ENCODE measurements around the gene SBNO2.

Gene SBNO2

DNA sequence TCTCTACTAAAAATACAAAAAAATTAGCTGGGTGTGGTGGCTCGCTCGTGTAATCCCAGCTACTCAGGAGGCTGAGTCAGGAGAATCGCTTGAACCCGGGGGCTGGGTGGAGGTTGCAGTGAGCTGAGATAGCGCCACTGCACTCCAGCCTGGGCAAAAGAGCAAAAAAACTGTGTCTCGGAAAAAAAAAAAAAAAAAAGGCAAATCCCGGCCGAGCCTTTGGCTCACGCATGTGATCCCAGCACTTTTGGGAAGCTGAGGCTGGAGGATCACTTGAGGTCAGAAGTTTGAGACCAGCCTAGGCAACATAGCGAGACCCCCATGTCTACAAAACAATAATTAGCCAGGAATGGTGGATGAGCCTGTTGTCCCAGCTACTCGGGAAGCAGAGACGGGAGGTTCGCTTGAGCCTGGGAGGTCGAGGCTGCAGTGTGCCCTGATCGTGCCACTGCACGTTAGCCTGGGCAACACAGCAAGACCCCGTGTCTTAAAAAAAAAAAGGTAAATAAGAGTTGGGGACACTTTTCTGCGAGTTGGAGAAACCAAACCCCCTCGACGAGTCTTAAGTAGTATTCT is 70.8 kb downstream of the SBNO2 start:
- H3K4me3 ChIP-seq (ENCODE audit: control insufficient read depth, low read depth, low read length): peak overlapping the region; percentile 16
- peak; percentile 66 for DNase-seq (ENCODE audit: low read depth)
- TF ChIP-seq, protein P1, sequence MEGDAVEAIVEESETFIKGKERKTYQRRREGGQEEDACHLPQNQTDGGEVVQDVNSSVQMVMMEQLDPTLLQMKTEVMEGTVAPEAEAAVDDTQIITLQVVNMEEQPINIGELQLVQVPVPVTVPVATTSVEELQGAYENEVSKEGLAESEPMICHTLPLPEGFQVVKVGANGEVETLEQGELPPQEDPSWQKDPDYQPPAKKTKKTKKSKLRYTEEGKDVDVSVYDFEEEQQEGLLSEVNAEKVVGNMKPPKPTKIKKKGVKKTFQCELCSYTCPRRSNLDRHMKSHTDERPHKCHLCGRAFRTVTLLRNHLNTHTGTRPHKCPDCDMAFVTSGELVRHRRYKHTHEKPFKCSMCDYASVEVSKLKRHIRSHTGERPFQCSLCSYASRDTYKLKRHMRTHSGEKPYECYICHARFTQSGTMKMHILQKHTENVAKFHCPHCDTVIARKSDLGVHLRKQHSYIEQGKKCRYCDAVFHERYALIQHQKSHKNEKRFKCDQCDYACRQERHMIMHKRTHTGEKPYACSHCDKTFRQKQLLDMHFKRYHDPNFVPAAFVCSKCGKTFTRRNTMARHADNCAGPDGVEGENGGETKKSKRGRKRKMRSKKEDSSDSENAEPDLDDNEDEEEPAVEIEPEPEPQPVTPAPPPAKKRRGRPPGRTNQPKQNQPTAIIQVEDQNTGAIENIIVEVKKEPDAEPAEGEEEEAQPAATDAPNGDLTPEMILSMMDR (conservative IDR thresholded peaks at IDR 0.05; ENCODE audit: control insufficient read depth, insufficient read depth, low read depth, low read length): no peak

DNA sequence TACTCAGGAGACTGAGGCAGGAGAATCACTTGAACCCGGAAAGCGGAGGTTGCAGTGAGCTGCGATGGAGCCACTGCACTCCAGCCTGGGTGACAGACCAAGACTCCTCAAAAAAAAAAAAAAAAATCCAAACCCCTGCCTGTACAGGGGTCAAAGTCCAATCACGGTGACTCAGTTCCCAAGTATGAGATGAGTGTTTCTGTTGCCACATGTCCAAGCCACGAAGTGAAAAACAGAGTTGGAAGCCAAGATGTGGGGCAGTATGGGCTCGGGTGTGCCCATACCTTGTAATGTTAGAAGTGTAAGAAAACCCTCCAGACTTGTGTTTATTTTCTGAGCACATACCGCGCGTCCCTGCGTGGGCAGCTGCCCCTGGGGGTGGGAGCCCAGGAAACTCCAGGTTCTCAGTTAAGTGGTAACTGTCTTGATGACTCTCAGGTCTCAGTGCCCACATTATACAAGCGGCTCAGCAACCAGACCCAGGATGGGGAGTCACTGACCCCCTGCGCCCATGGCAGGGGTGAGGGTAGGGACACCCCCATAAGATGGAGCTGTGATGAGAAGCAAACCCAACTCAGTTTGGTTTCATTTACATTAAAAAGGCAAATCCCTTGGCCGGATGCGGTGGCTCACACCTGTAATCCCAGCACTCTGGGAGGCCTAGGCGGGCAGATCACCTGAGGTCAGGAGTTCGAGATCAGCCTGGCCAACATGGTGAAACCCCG is 71.5 kb downstream of the SBNO2 start:
- TF ChIP-seq, protein P1 (conservative IDR thresholded peaks at IDR 0.05; ENCODE audit: control insufficient read depth, insufficient read depth, low read depth, low read length): no peak
- peak; percentile 100 for DNase-seq (ENCODE audit: low read depth)
- no peak overlapping the region for H3K4me3 ChIP-seq (ENCODE audit: control insufficient read depth, low read depth, low read length)

DNA sequence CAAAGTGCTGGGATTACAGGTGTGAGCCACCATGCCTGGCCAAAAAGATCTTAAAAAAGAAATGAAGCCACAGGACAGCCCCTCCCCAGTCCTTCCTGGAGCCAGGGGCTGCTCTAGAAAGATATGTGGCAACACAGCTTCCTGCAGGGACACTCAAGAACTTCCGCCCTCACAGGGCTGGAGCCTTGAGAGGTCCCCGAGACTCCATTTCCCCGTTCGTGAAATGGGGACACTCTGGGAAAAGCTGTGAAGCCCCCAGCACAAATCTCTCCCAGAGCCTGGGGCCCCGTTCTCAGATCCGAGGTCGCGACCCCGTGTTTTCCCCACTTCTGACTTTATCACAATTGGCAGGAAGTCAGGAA is 72.8 kb downstream of the SBNO2 start:
- TF ChIP-seq, protein P1 (conservative IDR thresholded peaks at IDR 0.05; ENCODE audit: control insufficient read depth, insufficient read depth, low read depth, low read length): no peak
- H3K4me3 ChIP-seq (ENCODE audit: control insufficient read depth, low read depth, low read length): no peak overlapping the region
- DNase-seq (ENCODE audit: low read depth): no peak

DNA sequence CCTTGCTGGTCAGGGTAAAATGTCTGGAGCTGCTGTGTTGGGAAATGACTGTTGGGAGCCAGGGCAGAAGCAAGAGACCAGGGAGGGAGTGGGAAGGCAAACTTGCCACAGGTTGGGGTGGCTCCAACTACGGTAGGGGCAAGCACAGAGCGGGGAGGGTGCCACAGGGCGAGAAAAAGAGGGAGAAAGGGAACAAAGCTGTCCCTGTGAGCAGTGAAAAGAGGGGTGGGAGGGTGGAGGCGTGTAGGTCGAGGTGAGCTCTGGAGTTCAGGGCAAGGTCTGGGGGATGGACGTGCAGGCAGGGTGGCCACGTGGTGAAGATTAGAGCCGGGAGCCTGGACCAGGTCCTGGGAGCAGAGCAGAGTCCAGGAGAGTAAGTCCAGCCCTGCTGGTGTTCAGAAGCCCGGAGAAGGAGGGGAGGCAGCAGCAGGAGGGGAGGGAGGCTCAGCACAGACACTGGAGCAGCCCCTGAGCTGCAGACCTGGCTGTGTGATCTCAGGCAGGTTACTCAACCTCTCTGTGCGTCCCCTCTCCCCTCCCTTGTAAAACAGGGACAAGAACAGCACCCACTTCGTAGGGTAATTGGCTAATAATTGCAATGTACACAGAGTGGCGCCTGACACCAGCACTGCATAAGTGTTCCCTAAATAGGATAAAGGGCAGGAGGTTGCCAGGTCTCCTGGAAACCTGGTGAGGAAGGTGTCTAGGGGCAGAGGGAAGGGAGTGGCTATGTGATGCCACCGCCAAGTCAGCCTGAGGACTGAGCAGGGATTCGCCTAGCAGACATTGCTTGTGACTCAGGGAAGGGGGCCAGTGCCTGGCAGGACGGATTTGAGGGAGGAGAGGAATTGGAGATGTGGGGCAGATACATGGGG is 75.7 kb downstream of the SBNO2 start:
- peak; percentile 51 for DNase-seq (ENCODE audit: low read depth)
- no peak overlapping the region for H3K4me3 ChIP-seq (ENCODE audit: control insufficient read depth, low read depth, low read length)
- TF ChIP-seq, protein P1 (conservative IDR thresholded peaks at IDR 0.05; ENCODE audit: control insufficient read depth, insufficient read depth, low read depth, low read length): no peak

DNA sequence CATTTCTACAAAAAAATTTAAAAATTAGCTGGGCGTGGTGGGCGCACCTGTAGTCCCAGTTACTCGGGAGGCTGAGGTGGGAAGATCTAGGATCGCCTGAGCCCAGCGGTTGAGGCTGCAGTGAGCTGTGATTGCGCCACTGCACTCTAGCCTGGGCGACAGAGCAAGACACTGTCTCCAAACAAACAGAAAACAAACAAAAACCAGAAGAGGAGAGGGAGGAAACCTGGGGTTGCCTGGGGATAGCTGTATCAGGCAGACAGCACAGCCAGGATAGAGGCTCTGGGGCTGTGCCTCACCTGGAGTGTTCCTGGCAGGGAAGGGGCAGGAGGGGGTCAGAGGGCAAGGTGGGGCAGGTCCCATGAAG is 76.3 kb downstream of the SBNO2 start:
- no peak overlapping the region for H3K4me3 ChIP-seq (ENCODE audit: control insufficient read depth, low read depth, low read length)
- no peak for DNase-seq (ENCODE audit: low read depth)
- TF ChIP-seq, protein P1 (conservative IDR thresholded peaks at IDR 0.05; ENCODE audit: control insufficient read depth, insufficient read depth, low read depth, low read length): no peak

DNA sequence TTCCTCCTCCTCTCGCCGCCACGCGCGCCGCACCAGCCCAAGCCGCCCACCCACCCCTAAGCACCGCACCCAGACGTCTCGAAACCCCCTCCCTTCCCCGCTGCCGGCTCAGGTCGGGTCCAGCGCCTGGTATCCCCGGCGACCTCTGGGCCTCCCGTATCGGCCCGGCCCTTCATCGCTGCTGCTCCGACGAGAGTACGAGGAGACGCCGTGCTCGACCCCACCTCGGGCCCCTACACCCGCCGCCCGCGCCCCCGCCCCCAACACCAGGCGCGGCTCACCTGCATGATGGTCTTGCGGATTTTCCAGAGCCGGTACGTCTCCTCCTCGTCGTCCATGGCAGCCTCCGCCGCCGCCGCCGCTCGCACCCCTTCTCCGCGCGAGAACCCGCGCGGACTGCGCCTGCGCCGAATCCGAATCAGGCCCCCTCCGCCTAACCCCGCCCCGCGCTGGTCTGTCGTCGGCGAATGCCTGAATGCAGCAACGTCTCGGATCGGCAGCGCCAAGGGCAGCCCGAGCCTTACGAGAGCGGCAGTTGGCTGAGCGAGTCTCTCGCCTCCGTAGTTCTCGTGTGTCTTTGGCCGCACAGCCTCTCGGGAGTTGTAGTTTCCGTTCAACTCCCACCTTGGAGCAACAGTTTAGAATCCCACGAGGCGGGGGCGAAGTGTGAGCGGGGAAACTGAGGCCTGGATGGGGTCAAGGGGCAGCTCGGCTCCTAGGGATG is 78.9 kb downstream of the SBNO2 start, which contains the start of gene POLR2E:
Gene POLR2E, minus strand, starts transcription at position 398 of the 724 bp plus-strand sequence. Its CDS starts 60 bp downstream, at position 338.
- H3K4me3 ChIP-seq (ENCODE audit: control insufficient read depth, low read depth, low read length): peak within 1 kb of the TSS; percentile 72
- TF ChIP-seq, protein P1 (conservative IDR thresholded peaks at IDR 0.05; ENCODE audit: control insufficient read depth, insufficient read depth, low read depth, low read length): no peak
- peak; percentile 98 for DNase-seq (ENCODE audit: low read depth)

All from fibroblast of mammary gland (primary cell).